OCI-M2 (cell line): Measurements from ENCODE around the gene MFAP5.
"Not testable (repeated sequence)": the region's sequence is repeated elsewhere in the genome, so short reads cannot be mapped to it uniquely, and the experiment has no call there.

Source experiments
- DNase-seq: peaks from one replicate; lab custom pipeline; 2025; ENCODE audit not compliant: unreplicated experiment; lab: John Stamatoyannopoulos, UW

The MFAP5 gene

DNA sequence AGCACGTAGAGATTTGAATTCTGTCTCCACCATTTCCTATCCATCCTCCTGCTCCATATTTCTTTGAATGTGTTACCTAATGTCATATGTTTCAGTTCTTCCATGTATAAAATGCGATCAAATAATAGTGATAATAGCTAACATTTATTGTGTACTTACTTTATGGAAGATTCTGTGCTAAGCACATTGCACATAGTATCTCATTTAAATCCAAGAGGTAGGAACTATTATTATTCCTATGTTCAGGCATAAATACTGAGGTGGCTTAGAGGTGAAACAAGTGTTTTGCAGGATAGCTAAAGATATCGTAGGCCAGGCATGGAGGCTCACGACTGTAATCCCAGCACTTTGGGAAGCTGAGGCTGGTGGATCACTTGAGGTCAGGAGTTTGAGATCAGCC is 32.5 kb downstream of the MFAP5 start:
- no peak for DNase-seq

DNA sequence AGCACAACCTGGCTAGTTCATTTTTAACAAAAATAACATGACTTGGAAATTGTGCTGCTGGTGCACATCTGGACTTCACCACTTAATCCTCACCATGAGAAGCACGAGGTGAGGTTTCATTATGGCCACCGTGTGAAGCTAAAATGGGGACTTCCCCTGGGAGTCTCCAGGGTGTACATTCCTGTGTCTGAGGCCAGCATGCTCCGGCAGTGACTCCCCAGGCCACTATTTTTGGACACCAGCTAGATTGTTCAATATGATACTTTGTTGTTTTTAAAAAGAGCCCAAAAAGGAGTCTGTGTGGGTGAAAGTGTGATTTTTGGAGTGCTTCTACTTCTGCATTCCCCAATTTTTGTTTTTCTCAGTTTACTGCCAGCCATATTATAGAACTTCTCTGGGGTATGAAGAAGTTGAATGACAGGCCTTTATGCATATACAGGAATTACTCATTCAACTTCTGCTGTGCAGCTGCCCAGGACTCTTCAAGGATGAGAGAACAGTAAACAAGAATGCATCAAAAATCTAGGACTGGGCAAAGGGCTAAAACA is 33.1 kb downstream of the MFAP5 start:
- DNase-seq = no peak

DNA sequence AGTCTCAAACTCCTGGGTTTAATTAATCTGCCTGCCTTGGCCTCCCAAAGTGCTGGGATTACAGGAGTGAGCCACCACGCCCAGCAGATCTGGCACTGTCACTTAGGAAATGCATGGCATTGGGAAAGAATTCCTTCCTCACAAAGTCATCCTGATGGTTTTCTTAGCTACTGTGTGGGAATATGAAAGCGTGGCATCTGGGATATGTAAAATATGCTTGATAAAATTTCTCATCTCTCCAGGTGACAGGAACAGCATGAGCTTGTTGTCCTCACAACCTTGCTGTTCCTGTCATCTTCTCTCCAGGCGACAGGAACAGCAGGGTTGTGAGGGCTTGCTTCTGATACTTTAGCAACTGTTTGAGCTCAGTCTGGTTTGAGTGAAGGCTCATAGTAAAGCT is 33.9 kb downstream of the MFAP5 start:
- no peak for DNase-seq

DNA sequence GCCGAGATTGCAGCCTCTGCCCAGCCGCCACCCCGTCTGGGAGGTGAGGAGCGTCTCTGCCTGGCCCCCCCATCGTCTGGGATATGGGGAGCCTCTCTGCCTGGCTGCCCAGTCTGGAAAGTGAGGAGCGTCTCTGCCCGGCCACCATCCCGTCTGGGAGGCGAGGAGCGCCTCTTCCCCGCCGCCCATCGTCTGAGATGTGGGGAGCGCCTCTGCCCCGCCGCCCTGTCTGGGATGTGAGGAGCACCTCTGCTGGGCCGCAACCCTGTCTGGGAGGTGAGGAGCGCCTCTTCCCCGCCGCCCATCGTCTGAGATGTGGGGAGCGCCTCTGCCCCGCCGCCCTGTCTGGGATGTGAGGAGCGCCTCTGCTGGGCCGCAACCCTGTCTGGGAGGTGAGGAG is 37.9 kb downstream of the MFAP5 start:
- not testable (repeated sequence) for DNase-seq

DNA sequence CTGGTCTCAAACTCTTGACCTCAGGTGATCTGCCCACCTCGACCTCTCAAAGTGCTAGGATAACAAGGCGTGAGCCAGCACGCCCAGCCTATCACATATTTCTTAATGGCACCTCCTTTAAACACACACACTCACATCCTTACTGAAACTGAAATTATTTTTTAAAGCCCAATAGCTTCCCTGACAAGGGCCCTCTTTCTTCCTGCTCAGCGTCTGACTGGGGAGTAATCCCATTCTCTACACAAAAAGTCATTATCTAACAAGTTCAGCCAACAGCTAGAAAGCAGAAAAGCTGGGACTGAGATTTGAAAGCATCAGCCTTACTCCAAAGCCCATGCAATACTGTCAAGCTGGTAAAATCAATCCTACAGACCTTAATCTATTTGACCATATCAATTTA is 40.0 kb downstream of the MFAP5 start:
- DNase-seq = no peak

DNA sequence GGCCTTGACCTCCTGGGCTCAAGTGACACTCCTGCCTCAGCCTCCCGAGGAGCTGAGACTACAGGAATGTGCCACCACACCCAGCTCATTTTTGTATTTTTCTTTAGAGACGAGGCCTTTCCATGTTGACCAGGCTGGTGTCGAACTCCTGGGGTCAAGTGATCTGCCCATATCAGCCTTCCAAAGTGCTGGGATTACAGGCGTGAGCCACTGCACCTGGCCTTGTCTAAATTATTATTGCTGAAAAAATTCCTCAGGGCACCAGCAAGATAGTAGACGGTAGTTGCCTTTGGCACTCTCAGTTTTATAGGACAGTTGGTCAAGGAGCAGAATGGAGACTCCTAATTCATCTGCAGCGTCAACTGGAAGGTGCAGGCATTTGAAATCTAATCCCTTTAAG is 47.4 kb downstream of the MFAP5 start:
- no peak for DNase-seq

DNA sequence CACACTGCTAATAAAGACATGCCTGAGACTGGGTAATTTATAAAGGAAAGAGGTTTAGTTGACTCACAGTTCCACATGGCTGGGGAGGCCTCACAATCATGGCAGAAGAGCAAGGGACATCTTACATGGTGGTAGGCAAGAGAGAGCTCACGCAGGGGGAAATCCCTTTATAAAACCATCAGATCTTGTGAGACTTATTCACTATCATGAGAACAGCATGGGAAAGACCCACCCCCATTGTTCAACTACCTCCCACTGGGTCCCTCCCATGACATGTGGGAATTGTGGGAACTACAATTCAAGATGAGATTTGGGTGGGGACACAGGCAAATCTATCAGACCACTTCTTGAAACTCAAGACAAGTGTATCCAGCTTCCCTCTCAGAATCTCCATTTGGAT is 48.7 kb downstream of the MFAP5 start:
- DNase-seq = not testable (repeated sequence)

DNA sequence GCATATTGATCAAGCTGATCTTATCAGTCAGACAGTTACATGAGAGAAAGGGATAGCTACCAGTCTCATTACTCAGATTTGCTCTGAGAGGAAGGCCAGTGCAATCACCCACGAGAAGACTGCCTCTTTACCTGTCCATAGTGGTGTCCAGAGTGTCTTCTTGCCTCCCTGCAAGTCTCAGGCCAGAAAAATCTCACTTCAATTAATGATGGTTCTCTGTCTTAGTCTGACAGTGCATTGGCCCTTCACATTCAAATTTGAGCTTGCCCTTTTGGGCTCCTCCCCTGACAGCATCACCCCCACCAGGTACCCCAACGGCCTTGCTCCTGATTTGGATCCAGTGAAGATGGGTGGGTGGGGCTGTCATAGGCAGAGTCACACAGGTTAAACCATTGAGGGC is 50.0 kb downstream of the MFAP5 start, which contains the start of gene AICDA:
TSS of gene AICDA (minus strand) at position 231 of the 400 bp plus-strand sequence. CDS start at position 139, 92 bp downstream.
- no peak for DNase-seq

DNA sequence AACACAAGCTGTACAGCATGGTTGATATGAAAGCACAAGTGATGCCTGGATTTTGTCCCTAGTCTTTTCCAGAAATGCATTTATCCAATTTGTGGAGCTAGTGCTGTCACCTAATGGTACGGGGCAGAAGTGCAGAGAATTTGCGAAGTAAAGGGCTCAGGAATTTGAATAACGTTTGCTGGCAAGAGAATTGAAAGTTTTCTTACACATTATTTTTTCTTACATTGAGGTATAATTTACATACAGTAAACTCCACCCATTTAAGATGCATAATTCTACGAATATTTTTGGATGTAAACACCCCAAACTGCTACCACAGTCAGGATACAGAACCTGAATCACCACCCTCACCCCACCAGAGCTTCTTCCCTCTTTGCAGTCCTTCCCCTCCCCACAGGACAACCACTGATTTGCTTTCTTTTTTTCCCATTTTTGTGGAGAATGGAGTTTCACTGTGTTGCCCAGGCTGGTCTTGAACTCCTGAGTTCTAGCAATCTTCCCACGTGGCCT is 53.5 kb downstream of the MFAP5 start:
- DNase-seq = no peak

DNA sequence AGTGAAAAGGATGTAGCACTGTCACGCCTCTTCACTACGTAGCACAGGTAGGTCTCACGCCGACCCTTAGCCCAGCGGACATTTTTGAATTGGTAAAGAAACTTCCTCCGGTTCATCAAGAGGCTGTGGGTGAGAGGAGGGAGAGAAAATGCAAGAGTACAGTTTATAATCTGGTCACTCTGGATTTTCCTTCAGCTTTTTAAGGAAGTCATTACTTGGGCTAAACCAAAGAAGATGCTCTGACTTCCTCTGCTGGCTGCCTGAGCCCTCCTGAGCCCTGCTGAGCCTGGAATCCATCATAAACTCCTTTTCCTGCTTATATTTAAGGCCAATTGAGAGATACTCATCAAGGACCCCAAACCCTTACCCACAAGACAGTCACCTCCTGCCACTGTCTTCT is 55.7 kb downstream of the MFAP5 start:
- no peak for DNase-seq

DNA sequence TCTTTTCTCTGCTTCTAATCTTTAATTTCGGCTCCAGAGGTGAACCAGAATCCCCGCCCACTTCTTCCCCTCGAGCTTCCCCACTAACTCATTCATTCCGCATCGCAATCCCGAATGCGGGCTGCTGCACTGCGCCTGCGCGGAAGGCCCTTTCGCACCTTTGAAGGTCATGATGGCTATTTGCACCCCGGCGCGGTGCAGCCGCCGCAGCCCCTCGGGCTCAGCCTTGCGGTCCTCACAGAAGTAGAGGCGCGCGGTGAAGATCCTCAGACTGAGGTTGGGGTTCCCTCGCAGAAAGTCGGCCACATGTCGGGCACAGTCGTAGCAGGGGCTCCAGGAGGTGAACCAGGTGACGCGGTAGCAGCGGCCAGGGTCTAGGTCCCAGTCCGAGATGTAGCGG is 57.6 kb downstream of the MFAP5 start:
- DNase-seq = no peak

DNA sequence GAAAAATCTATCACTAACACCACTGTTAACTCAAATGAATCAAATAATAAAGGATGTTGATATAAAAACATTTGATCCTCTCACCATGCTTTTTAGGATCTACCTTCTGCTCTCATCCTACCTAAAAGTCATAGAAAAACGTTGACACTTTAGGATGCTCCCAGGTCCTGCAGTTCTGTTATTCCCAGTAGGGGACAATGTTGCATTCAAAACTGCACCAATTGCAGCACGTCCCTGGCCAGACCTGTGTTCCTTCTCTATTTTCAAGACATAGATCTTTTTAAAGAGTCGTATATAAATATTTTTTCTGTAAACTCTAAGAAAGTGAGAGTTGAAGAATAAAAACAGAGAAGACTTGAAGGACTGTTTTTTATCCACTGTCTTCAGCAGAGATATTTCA is 58.8 kb downstream of the MFAP5 start:
- DNase-seq = no peak

DNA sequence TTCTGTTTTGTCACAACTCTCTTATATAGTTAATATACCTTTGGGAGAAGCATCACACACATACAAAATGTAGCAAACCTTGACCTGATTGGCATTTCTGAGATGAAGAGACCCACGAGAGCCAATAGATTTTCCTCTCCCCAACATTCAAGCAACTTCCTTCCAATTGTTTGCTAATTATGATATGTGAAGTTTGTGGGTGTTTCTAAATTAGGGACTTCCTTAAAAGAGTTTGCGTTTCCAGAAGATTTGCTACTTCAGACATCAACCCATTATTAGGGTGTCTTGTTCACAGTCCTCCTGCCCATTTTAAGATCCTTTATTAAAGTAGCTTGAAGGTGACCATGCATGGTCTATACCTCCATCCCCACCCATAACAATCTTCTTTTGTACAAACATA is 59.3 kb downstream of the MFAP5 start:
- no peak for DNase-seq

DNA sequence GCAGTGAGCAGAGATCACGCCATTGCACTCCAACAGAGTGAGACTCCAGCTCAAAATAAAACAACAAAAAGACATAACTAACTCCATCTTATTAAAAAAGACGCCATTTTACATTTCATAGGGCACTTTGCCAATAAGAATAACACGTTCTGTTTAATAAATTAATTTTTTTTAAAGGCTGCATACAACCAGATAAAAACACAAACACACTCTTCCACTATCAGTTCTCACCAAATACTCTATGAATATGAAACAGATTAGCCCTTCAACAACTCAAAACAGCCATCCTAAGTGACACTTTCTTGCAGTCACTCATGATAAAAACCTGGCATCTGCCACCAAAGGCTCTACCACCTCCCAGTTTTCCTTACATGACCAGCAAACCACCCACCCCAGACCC is 66.1 kb downstream of the MFAP5 start:
- DNase-seq = no peak
